Neural cell (in vitro differentiated cells): ENCODE data around the gene NEDD4L. TPM values are rescaled to one million over a fixed set of nuclear protein-coding genes. Genes with fewer than 3 reads are reported as not detected.

Experiments used
- H2AFZ ChIP-seq: fragments of 200-600, 300-800 bp; sonication (generic), shearing (Covaris generic); 2 replicates; pipeline ENCODE4 v1.6.0; 2014; ENCODE audit warnings: low read depth, mild to moderate bottlenecking, antibody characterized with exemption, low read length, moderate library complexity
- H3F3A ChIP-seq: fragments of 200-600 bp; shearing (Covaris generic); 2 replicates; pipeline ENCODE4 v1.6.1; 2016; ENCODE audit warnings: mild to moderate bottlenecking, moderate library complexity, mixed read lengths, antibody characterized with exemption, low read length; ENCODE audit not compliant: insufficient read depth, poor library complexity, severe bottlenecking
- H3K27ac ChIP-seq: fragments of 200-600, 300-800 bp; sonication (generic), shearing (Covaris generic); 2 replicates; pipeline ENCODE4 v1.5.1; 2014; ENCODE audit warnings: mild to moderate bottlenecking, low read length, moderate library complexity
- H3K27me3 ChIP-seq: fragments of 300-800, 200-600 bp; sonication (generic), shearing (Covaris generic); 2 replicates; pipeline ENCODE4 v1.6.0; 2014; ENCODE audit warnings: mild to moderate bottlenecking, low read depth, low read length, moderate library complexity; ENCODE audit not compliant: insufficient read depth
- H3K36me3 ChIP-seq: fragments of 300-800, 200-600 bp; sonication (generic), shearing (Covaris generic); 2 replicates; pipeline ENCODE4 v1.5.1; 2014; ENCODE audit warnings: mild to moderate bottlenecking, antibody characterized with exemption, low read length, moderate library complexity; ENCODE audit not compliant: insufficient read depth
- H3K4me2 ChIP-seq: fragments of 300-800, 200-600 bp; sonication (generic), shearing (Covaris generic); 2 replicates; pipeline ENCODE4 v1.6.0; 2014; ENCODE audit warnings: mild to moderate bottlenecking, low read length
- H3K4me3 ChIP-seq: fragments of 300-800, 200-600 bp; sonication (generic), shearing (Covaris generic); 2 replicates; pipeline ENCODE4 v1.5.1; 2014; ENCODE audit warnings: mild to moderate bottlenecking, low read length, moderate library complexity
- H3K79me2 ChIP-seq: fragments of 200-600 bp; shearing (Covaris generic); replicated peaks from 2 replicates; pipeline ENCODE4 v1.6.0; 2014; ENCODE audit warnings: mild to moderate bottlenecking, low read length, moderate library complexity; ENCODE audit not compliant: insufficient read depth
- H3K9ac ChIP-seq: fragments of 300-800, 200-600 bp; sonication (generic), shearing (Covaris generic); 2 replicates; pipeline ENCODE4 v1.6.1; 2016; ENCODE audit warnings: mild to moderate bottlenecking, low read length, mixed read lengths
- H3K9me2 ChIP-seq: fragments of 200-600 bp; shearing (Covaris generic); 2 replicates; pipeline ENCODE4 v1.6.1; 2016; ENCODE audit warnings: mild to moderate bottlenecking, low read length, mixed read lengths; ENCODE audit not compliant: insufficient read depth
- H3K9me3 ChIP-seq: fragments of 200-600, 300-800 bp; sonication (generic), shearing (Covaris generic); 2 replicates; pipeline ENCODE4 v1.6.1; 2016; ENCODE audit warnings: mild to moderate bottlenecking, mixed run types, low read length, moderate library complexity, mixed read lengths
- H4K20me1 ChIP-seq: fragments of 200-600 bp; shearing (Covaris generic); 2 replicates; pipeline ENCODE4 v1.6.1; 2016; ENCODE audit warnings: mild to moderate bottlenecking, mixed run types; ENCODE audit not compliant: insufficient read depth
- EP300 ChIP-seq: fragments of 450-650 bp; conservative IDR thresholded peaks from 2 replicates; pipeline ENCODE4 v1.6.1; 2014; ENCODE audit warnings: antibody characterized with exemption, mild to moderate bottlenecking, moderate library complexity; ENCODE audit not compliant: poor library complexity, severe bottlenecking
- EZH2 ChIP-seq: fragments of 200-600, 300-800 bp; shearing (Covaris generic), sonication (generic); IDR thresholded peaks from 2 replicates; pipeline ENCODE4 v1.6.1; 2014; ENCODE audit warnings: antibody characterized with exemption, low read length, borderline replicate concordance, mild to moderate bottlenecking; ENCODE audit not compliant: insufficient read depth, poor library complexity, severe bottlenecking
- MXI1 ChIP-seq: fragments of 450-650 bp; conservative IDR thresholded peaks from 2 replicates; pipeline ENCODE4 v1.6.1; 2014; ENCODE audit warnings: antibody characterized with exemption, mild to moderate bottlenecking; ENCODE audit not compliant: poor library complexity, severe bottlenecking
- POLR2AphosphoS5 ChIP-seq: IDR thresholded peaks from 2 replicates; pipeline ENCODE4 v1.6.1; 2012
- RAD21 ChIP-seq: fragments of 450-650 bp; conservative IDR thresholded peaks from 2 replicates; pipeline ENCODE4 v1.6.1; 2014; ENCODE audit warnings: antibody characterized with exemption, mild to moderate bottlenecking, moderate library complexity
- SMC3 ChIP-seq: fragments of 450-650 bp; conservative IDR thresholded peaks from 2 replicates; pipeline ENCODE4 v1.6.1; 2014; ENCODE audit warnings: antibody characterized with exemption, mild to moderate bottlenecking, moderate library complexity; ENCODE audit not compliant: poor library complexity
- TAF1 ChIP-seq: IDR thresholded peaks from 2 replicates; pipeline ENCODE4 v1.6.1; 2012; ENCODE audit warnings: low read depth
- polyA plus RNA-seq: library from polyadenylated mRNA; depleted of rRNA; stranded (reverse); fragments of >200 nt; gene quantifications from 2 replicates; pipeline ENCODE4 v1.2.3, GENCODE V29; 2014
- TF ChIP-seq, protein P1 (sequence below): IDR thresholded peaks from 2 replicates; pipeline ENCODE4 v1.6.1; 2012; ENCODE audit warnings: borderline replicate concordance
- TF ChIP-seq, protein P2 (sequence below): fragments of 450-650 bp; IDR thresholded peaks from 2 replicates; pipeline ENCODE4 v1.5.1; 2014; ENCODE audit warnings: antibody characterized with exemption, mild to moderate bottlenecking, moderate library complexity; ENCODE audit not compliant: poor library complexity, severe bottlenecking

The NEDD4L gene
- polyA plus RNA-seq, 1 donor from 2014 or later: 97.9 TPM

GRCh38 chr18:58106289-58107070, 62.5 kb downstream of the NEDD4L start (continued):
- TF ChIP-seq, protein P1, sequence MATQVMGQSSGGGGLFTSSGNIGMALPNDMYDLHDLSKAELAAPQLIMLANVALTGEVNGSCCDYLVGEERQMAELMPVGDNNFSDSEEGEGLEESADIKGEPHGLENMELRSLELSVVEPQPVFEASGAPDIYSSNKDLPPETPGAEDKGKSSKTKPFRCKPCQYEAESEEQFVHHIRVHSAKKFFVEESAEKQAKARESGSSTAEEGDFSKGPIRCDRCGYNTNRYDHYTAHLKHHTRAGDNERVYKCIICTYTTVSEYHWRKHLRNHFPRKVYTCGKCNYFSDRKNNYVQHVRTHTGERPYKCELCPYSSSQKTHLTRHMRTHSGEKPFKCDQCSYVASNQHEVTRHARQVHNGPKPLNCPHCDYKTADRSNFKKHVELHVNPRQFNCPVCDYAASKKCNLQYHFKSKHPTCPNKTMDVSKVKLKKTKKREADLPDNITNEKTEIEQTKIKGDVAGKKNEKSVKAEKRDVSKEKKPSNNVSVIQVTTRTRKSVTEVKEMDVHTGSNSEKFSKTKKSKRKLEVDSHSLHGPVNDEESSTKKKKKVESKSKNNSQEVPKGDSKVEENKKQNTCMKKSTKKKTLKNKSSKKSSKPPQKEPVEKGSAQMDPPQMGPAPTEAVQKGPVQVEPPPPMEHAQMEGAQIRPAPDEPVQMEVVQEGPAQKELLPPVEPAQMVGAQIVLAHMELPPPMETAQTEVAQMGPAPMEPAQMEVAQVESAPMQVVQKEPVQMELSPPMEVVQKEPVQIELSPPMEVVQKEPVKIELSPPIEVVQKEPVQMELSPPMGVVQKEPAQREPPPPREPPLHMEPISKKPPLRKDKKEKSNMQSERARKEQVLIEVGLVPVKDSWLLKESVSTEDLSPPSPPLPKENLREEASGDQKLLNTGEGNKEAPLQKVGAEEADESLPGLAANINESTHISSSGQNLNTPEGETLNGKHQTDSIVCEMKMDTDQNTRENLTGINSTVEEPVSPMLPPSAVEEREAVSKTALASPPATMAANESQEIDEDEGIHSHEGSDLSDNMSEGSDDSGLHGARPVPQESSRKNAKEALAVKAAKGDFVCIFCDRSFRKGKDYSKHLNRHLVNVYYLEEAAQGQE: no peak
- TF ChIP-seq RAD21: no peak

DNA sequence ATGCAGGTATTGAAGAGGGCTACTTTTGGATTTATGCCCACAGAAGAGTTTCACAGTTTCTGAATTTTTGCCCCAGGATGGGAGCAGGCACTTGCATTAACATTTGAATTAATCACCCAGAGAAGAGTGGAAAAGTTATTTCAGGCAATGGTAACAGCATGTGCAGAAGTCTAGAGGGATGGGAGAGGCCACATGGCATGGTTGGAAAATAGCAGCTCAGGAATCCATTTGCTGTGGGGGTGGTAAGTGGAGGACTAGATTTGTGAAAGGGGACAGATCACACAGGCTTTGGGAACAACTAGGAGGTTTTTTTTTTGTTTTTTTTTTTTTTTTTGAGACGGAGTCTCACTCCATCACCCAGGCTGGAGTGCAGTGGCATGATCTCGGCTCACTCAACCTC, 65.2 kb downstream of the NEDD4L start:
- H3K27ac ChIP-seq: no peak overlapping the region
- H3K9me2 ChIP-seq: no peaks in the 10 kb centered on the region
- no peak overlapping the region for H2AFZ ChIP-seq
- no peak overlapping the region for H3K4me2 ChIP-seq
- no peak overlapping the region for H3K9ac ChIP-seq
- H4K20me1 ChIP-seq: peaks cover 11% of the 10 kb centered on the region
- H3K79me2 ChIP-seq: peaks cover 87% of the 10 kb centered on the region
- H3K36me3 ChIP-seq: no peaks in the 10 kb centered on the region
- H3K9me3 ChIP-seq: no peaks in the 10 kb centered on the region
- H3K27me3 ChIP-seq: no peaks in the 10 kb centered on the region
- no peaks in the 10 kb centered on the region for H3F3A ChIP-seq
- H3K4me3 ChIP-seq: no peak overlapping the region
- TF ChIP-seq, protein P2, sequence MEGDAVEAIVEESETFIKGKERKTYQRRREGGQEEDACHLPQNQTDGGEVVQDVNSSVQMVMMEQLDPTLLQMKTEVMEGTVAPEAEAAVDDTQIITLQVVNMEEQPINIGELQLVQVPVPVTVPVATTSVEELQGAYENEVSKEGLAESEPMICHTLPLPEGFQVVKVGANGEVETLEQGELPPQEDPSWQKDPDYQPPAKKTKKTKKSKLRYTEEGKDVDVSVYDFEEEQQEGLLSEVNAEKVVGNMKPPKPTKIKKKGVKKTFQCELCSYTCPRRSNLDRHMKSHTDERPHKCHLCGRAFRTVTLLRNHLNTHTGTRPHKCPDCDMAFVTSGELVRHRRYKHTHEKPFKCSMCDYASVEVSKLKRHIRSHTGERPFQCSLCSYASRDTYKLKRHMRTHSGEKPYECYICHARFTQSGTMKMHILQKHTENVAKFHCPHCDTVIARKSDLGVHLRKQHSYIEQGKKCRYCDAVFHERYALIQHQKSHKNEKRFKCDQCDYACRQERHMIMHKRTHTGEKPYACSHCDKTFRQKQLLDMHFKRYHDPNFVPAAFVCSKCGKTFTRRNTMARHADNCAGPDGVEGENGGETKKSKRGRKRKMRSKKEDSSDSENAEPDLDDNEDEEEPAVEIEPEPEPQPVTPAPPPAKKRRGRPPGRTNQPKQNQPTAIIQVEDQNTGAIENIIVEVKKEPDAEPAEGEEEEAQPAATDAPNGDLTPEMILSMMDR: no peak
- TF ChIP-seq MXI1: no peak

DNA sequence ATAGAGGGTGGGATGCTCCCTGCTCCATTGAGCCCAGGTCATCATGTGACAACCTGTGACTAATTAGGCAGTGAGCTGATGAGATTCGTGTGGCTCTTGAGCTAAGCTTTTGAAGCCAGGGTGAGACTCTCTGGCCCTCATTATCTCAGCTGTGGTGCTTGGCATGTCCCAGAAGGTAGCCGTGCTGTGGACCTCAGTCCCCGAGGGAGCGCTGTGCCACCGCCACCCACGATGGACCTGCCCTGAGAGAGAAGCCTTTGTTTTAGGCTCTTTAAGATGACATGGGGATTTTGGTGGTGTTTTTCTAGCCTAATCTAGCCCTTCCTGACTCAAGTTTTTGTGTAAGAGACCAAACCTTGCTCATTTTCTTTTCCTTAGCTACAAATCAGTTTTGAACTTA, 66.4 kb downstream of the NEDD4L start:
- Histone ChIP-seq H2AFZ (no peak overlapping the region), H3F3A (no peaks in the 10 kb centered on the region), H3K9me2 (no peaks in the 10 kb centered on the region), H3K9me3 (no peaks in the 10 kb centered on the region), H3K9ac (no peak overlapping the region), H3K27me3 (no peaks in the 10 kb centered on the region), H3K27ac (no peak overlapping the region), H3K4me2 (no peak overlapping the region), H3K79me2 (peaks cover 87% of the 10 kb centered on the region), H3K36me3 (no peaks in the 10 kb centered on the region), H4K20me1 (peaks cover 15% of the 10 kb centered on the region), H3K4me3 (no peak overlapping the region)
- TF ChIP-seq, protein P2: no peak
- TF ChIP-seq POLR2AphosphoS5 (no peak), SMC3 (no peak), MXI1 (no peak), RAD21 (no peak), EP300 (no peak), TAF1 (no peak), EZH2 (no peak)
- TF ChIP-seq, protein P1: no peak
